Hematopoietic multipotent progenitor cell treated with erythropoietin and hydrocortisone succinate and interleukin-3 and kit ligand, for 6 days (in vitro differentiated cells): ENCODE measurements around the gene RBM5.

ENCODE experiments used
- DNase-seq: peaks from one replicate; pipeline ENCODE4 v3.0.0-alpha.2; 2015

RBM5 gene

DNA sequence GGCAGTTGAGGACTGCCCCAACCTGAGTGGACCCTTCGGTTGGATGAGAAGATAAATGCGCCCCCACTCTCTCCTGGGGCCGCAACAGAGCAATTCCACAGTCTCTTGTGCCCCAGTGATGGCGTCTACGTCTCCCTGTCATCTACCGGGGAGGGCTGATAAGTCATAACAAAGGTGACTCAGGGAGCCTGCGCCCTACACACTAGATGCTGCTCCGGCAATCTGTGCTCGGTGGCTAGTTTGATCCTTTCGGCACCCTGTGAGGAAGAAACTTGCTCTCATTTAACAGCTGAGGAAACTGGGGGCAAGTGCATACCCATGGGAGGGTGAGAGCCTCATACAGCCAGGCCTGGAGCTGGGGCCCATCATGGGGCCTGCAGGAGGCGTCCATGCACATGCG, 52.3 kb downstream of the RBM5 start:
- DNase-seq, result no peak

DNA sequence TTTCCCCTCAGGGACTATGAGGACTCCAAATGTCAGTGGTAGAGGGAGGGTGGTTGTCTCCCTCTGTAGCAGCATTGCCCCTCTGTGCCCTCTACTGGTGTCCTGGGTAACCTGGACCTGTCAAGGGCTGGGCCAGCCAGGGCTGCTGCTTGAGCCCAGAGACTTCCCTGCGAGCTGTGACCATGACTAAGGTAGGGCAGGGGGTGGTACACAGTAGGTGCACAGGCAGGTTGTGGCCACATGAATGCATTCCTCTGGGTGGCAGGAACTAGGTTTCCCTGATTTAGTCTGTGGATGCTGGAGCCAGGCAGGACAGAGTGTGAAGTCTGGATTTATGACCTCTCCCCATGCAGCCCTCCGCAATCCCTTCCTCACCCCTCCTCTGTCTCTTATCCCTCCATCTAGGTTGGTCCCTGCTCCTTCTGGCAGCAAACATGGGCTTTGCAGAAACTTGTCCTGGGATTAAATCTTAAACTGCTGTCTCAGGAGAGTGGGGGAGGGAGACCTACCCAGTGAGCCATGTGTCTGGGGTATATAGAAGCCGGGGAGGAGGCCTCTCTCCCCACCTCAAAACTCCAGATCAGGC, 57.7 kb downstream of the RBM5 start:
- DNase-seq, result peak; percentile 36

DNA sequence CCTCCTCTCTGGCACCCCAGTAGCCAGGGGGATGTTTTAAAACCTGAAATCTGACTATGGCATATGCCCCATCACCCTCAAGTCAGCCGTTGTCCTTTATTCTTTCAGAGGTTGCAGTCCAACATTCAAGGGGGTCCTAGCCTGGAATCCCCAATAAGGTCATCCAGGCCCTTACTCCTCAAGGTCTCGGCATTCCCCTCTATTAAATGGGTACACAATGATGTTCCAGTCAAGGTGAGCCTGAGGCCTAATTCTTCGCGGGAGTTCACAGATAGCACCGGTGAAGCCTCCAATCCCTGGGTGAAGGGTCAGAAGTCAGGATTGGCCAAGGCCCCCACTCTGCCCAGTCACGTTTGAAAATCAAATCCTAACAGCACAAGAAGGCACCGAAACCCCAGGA, 58.3 kb downstream of the RBM5 start:
- no peak for DNase-seq

DNA sequence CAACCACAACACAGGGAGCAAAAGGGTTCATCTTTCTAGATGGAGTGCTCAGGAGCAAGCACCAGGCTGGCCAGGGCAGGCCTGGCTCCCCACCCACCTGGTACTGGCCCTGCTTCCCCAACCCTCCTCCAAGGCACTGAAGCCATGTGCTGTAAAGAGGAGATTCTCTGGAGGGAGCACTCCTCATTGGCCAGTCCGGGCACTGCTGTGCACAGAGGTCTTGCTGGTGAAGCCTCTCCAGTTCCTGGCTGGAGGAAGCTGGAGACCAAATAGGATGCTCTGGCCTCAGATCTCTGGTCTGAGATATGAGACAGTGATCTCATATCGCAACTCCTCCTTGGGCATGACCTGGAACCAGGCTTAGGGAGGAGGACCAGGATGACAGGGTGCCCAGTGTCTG, 58.7 kb downstream of the RBM5 start:
- DNase-seq, result no peak

DNA sequence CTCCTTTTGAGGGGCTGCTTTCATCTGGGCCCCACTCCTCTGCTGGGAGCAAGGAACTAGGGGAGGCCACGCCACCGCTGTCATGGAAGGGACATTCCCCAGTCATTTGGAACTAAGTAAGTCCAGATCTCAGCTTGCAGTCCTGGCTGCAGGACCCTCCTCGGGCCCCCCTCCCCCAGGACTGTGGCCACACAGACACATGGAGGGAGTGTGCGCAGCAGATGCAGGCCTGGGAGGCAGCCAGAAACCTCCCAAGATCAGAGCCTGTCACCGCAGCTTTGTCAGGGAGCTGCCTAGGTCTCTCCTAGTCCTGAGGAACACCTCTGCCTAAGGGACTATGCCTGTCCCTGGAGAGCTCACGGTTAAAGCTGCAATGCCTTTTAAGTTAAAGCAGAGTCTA, 59.1 kb downstream of the RBM5 start:
- DNase-seq, result no peak

DNA sequence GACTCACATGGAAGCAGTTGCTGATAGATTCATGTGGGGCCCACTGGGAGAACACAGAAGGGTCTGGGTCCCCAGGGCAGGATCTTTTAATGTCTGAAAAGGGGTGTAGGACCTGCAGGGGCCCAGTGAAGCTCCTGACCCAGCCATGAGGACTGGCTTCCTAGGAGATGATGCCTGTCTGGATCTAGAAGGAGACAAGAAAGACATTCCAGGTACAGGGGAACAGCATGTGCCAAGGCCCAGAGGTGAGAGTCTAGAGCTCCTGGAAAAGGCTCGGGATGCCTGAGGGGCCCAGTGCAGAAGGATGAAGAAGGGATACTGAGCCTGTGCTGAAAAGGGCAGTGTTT, 61.7 kb downstream of the RBM5 start:
- no peak for DNase-seq

DNA sequence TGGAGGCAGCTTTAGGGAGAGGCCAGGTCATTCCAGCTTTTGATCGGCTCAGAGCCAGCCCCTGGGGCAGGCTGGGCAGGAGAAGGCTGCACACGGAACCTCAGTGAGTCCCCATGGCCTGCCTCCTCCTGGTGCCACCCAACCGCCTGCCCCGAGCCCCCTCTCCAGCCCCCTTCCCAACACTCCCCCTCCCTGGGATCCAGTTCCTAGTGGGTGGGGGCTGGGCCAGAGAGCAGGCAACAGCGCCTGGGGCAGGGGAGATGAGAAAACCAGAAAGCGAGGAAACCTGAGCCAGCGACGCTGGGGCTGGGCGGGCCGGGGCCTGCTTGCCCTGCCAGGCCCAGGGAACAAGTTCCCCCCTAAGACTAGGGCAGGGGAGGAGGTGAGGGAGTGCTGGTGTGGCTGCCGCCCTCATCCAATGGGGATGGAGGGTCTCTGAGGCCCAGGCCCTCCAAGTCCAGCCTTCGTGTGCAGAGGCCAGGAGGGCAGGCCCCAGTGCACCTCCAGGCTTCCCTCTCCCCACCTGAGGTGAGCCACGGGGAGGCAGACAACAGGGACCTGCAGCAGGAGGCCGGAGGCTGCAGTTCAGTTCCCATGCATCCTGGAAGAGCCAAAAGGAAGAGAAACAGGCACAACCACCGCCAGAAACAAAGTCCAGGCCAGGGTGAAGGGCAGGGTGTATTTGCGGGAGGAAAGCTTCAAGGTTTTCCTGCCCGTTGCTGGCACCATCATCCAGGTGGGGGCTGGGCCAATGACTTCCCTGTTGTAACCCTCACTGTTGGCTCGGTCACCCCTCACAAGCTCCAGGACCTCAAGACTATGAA, 62.4 kb downstream of the RBM5 start:
- DNase-seq, result no peak

DNA sequence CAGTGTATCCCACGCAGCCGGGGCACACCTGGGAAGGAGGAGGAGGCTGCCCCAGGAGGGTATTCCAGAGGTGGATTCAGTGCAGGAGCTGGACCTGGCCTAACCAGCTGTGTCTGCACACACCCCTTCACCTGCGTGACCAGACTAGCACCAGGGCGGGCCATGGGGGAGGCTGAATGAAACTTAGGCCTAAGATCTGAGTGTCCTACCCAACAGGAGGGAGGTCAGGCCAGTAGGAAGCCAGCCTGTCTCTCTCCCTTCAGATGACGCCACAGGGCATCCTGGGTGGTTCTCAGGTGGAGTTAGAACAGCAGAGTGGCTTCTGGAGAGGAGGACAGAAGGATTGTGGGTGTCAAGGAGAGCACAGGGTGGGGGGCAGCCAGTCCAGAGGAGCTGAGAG, 63.0 kb downstream of the RBM5 start:
- DNase-seq, result no peak

DNA sequence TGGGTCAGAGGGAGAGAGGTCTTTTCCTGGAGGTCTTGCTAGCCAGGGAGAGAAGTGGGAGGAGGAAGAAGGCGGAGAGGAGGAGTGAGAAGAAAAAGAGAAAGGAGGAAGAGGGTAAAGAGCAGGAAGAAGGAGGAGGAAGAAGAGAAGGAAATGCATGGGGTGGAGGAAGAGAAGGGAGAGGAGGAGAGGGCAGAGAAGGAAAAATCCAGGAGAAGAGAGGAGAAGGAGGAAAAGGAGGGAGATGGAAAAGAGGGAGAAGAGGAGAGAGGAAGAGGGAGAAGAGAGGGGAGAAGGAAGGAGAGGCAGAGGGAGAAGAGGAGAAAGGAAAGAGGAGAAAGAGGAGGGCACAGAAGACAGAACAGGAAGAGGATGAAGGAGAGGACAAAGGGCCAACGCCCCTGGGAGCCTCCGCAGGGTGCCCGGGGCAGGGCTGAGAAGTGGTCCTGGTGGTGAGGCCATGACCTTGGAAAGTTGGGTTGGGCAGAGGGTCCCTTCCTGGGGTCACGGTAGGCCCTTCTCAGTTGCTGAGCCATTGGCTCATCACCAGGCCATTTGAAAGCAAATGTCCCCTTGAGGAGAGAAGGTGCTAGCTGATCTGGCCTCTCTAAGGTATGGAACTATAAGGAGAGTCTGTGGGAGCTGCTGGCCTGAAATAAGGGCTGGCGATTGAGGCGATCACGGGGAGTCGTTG, 65.2 kb downstream of the RBM5 start:
- DNase-seq, result no peak

DNA sequence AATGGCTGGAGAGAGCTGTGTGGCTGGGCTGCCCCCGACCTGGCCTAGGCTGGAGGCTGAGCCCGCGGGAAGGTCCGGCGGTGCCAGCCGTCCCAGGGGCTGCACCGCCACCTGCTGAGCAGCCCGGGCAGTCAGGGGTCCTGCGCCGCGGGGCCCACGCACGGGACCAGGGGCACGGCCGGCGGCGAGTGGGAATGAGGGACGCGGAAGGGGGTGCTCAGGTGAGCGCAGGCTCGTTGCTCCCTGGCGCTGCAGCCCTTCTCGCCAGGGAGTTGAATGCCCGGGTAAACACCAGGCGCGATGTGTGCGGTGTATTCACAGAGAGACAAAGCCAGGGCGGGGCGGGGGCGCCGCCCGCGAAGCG, 65.7 kb downstream of the RBM5 start:
- no peak for DNase-seq

DNA sequence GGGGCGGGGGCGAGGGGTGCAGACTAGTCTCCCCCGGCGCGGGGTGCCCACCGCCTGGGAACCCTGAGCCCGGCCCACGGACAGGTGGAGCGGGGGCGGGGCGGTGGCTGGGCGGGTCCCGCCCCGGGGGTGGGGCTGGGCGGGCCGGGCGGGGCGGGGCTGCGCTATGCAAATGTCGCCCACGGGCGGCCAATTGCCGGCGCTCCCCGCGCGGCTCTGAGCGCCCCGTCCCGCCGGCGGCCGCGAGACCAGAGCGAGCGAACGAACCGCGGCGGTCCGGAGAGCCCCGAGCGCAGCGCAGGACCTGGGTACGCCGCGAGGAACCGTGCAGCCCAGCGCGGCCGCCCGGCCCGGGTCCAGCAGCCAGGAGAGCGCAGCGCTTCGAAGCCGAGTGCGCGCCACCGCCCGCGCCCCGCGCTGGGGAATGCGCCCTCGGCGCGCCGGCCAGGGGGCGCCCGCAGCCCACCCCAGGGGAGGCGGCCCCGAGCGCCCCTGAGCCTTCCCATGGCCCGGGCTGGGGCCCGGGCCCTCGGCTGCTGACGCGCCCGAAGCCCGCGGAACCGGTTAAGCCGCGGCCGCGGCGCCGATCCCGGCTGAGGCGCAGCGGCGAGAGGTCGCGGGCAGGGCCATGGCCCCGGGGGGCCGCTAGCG, 66.2 kb downstream of the RBM5 start, which contains the start of gene SEMA3F:
SEMA3F (plus strand) TSS at position 485 of the 651 bp plus-strand sequence. CDS start 4,299 bp downstream, outside the sequence.
- peak; percentile 82 for DNase-seq

DNA sequence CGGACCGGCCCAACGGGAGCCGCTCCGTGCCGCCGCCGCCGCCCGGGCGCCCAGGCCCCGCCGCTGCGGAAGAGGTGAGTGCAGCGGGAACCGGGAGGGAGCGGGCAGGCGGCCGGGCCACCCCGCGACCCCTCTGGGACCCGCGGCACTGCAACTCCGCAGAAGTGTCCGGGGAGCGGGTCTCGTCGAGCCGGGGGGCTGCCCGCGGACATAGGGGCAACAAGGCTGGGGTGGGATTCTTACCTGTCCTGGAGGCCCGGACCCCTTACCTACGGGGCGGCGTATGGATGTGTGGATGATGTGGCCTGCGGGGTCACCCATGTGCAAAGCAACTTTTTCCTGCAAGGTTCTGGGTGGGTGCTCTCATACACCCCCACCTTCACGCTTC, 66.8 kb downstream of the RBM5 start:
- no peak for DNase-seq

DNA sequence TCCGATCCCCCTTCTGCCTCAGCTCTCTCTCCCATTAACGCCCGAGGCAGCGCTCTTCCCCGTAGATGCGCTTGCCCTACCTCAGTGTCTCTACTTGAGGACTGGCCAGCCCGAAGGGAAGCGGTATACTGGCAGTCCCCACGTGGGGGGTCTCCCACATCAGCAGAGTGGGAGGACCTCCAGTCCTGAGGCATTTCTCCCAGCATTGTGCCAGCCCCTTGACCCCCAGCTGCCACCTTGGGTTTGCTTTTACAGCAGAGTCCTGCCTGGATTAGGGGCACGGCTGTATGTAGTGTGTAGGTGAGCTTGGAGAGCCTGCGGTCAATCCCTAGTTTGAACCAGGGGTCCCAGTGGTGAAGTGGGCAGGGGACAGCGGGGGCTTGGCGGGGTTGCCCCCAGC, 67.2 kb downstream of the RBM5 start:
- no peak for DNase-seq

DNA sequence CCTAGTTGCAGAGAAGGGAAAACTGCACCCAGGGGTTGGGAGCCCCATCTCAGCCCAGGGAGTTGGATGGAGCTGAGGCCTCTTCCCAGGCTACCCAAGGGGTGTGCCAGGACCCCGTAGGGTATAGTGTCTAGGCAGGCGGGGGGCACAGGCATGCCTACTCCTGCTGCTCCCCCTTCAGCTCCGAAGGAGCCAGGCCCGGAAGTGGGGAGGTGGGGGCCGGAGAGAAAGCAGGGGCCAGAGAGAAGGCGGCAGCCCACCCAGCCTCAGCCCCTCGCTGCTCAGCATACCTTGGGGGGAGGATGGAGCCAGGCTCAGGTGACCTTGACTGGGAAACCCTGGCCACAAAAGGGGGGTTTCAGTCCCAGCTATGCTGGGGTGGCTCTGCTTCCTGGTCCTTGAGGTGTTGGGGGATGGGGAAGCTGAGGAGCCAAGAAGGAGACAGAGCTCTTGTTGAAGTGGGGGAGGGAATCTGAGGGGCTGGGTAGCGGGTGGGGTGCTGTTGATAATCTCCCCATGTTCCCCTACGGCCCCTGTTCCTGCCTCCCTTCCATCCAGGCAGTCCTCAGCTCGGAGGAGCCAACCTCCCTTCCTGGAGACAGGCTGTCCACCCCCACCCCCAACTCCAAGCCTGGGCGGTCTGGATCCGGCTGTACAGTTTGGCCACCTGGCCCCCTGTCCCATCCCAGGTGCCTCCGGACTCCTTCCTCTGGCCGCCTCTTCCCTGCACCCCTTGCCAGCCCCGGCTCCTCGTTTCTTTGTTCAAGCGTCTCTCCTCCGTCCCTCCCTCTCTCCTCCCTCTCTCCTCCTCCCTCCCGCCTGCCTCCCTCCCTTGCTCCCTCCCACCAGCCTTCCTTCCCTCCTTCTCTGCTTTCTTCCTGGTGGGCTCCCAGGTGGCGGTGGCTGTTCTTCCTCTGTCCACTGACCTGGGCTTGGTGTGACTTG, 68.1 kb downstream of the RBM5 start:
- DNase-seq, result no peak

DNA sequence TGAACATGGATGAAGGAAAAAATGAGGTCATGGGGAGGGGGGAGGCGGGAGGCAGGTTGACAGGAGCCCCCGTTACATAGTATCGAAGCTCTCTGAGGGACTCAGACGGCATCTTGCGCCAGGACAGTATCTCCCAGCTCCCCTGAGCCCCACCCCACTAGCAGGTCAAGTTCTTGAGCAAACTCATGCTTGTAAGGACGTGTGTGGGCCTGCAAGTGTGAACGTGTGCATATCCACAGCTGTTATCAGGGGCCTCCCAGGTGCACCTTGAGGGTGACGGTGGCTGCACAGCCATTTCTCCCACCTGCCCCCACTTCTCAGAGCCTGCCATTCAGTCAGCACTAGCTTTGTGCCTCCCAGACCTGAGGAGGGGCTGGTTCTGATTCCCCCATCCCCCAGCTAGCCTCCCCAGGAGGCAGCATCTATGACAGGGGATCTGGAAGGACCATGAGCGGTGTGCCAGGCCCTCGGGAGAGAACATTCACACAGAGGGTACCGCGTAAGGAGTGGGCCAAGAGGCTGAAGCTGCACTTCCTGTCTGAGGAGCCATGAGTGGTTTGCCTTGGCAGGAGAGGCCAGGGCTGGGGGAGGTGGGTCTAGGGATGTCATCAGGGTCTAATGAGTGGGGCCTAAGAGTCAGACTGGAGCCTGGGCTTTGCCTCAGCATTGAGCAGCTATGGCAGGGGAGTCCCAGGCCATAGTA, 69.3 kb downstream of the RBM5 start:
- DNase-seq, result no peak

DNA sequence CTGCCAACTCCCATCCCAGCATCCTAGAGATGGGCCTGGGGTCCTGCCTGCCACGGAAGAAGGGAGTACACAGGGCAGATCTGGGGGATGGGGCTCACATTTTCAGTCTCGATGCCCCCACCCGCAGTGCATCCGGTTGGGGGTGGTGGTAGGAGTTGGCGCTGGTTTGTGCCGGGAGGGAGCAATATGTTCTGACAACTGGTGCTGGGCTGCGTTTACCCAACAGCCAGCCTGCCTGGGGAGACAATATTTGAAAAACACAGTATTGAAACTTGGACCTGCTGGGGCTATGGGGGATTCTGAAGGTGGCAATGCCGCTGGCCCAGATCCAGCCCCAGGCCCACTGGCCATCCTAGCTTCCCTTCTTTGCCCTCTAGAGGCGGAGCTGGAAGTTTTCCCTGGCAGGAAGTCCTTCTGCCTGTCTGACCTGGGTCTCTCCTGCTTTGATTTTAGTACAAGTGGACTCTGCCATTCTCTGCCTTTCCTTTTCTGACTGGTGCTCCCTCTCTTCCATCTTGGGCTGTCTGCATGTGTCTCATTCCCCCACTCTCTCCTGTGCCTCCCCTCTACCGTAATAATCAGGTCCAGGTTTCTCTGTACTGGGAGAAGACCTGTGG, 69.9 kb downstream of the RBM5 start:
- no peak for DNase-seq

DNA sequence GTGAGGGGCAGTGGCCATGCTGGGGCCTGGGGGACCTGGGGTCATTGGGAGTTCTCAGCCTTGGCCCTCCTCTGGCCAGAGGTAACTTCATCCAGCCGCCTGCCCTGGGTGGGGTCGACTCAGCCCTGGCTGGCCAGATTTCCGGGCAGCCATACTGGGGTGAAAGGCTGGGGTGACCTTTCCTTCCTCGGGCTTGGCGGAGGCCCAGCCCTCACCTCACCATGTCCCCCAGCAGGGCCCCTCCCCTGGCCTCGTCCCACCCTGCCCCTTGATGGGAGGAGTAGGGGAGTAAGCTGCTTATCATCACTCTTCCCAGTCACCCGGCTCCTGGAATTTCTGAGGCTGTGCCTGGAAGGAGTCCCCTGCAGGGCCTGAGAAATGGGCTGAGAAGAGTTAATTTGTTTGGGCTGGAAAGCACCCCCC, 71.9 kb downstream of the RBM5 start:
- DNase-seq, result no peak

DNA sequence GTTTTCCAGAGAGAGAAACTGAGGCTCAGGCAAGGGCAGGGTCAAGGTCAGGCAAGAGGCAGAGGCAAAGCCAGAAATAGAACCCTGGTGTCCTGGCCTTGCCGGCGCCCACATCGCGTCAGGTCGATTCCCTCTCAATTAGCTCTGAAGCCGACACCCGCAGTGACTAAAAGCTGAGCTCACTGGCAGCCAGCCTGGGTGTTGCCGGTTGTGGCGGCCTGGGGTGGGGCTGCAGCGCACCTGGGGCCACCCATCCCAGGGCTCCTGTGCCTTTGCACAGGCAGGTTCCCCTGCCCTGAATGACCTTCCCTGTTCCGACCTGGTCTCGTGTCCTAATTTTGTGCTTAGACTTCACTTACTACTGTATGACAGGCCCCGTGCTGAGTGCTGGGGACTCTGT, 72.6 kb downstream of the RBM5 start:
- DNase-seq, result no peak

DNA sequence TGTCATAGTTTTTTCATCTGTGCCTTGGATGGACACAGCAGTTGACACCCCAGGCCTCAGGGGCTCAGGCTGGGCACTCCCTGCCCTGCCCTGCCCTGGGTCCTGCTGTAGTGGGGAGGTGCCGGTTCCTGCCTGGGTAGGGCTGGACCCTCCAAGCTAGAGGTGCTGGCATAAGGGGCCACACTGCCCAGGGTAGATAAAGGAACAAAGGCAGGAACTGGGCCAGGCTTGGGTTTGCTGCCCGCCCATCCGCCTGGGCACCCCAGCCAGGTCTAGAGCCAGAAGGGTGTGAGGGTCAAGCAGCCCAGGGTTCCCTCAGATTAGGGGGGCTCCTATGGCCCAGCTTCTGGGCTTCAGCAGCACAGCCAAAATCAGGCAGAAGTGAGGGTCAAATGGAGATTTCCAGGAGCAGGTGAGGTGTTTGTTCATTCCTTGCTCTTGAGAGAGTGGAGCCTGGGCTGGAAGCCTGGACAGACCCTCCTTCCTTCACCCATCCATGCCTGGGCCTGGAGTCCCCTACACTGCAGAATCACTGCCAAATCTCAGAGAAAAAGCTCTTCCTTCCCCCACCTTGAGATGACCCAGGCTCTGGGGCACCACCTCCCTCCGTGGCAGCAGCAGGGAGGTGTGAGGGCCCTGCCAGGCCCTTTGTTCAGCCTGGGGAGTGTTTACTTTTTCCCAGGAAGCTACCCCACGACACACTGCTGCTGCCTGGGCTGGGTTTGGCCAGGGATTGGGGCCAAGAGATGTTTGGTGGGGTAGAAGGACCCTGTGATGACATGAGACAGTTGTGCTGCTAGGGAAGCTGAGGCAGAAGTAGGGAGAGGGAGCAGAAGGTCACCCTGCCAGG, 73.5 kb downstream of the RBM5 start:
- DNase-seq, result no peak
